ENCODE results near the gene EMC8. TPM values are rescaled to one million over a fixed set of nuclear protein-coding genes. Genes with fewer than 3 reads are reported as not detected.
A peak's percentile ranks its signal among the peaks of the same experiment; 100 is the strongest.

EMC8 gene
- total RNA-seq, 1 experiment from 2014 or later, result 62.7 TPM

- BruUV-seq (replicated peaks), result no TSS peak
Observed at GRCh38 chr16:85750827-85751697, 48.3 kb downstream of the EMC8 start, which contains the start of gene C16orf74. Gene C16orf74 (minus strand): TSS chr16:85751096. CDS start chr16:85735217, 15,879 bp downstream.

DNA sequence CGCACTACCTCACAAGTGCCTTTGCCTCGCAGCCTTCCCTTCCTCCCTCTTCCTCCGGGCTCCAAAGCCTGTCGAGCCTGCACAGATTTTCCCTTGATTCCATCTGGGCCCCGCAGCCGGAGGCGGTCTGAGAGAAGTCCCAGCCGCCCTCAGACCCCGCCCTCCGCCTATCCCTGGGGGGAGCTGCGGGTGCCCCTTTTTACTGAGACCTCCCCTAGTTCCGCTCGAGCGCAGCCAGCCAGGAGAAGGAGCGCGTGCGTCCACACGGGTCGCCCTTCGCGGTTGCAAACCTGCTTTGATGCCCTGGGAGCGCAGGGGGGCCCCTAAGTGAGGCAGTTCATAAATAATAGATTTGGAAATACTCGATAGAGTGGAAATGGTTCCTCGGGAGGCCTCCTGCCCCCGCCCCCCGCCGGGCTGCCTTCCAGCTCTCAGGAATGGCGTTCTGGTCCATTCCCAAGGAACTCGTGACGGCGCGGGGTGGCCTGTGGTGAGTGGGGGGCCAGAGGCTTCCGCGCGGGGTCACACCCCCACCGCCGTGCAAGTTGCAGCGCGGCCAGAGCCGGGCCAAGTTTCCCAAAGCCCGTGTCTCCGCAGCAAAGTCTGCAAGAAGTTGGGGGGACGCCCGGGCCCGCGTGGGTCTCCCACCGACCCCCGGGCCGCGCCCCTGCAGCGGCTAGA, 49.1 kb downstream of the EMC8 start:
- CTCF ChIA-PET, result interaction anchor here (0.7 kb wide), 1 partner anchor 266 kb away, joined by 3 read pairs; no protein-coding TSS in a partner anchor
- Histone ChIP-seq H3K9me3 (ENCODE audit: low read depth, low read length, poor library complexity, severe bottlenecking) (no peaks in the 10 kb centered on the region), H3K4me1 (ENCODE audit: insufficient read depth, low read length, poor library complexity, severe bottlenecking) (peaks cover 49% of the 10 kb centered on the region), H3K27ac (ENCODE audit: low read depth, low read length, poor library complexity, severe bottlenecking) (peak overlapping the region; percentile 64), H3K4me3 (ENCODE audit: low read depth, low read length, poor library complexity, severe bottlenecking) (peak overlapping the region; percentile 64), H3K27me3 (replicated peaks; ENCODE audit: insufficient read depth, low read depth, low read length, poor library complexity) (no peaks in the 10 kb centered on the region), H3K36me3 (ENCODE audit: insufficient read depth, low read length, poor library complexity, severe bottlenecking) (no peaks in the 10 kb centered on the region)
- POLR2A ChIA-PET (ENCODE audit: low non-redundant PET), result no interaction called here
- intact Hi-C loops (cut with micrococcal nuclease; ENCODE audit: unreplicated experiment), result no loop called here
- TF ChIP-seq CTCF (conservative IDR thresholded peaks at IDR 0.05; ENCODE audit: low read depth, low read length), result no peak
- no peak for TF ChIP-seq EZH2 (IDR thresholded peaks at IDR 0.05; ENCODE audit: borderline replicate concordance, low read depth, low read length, poor library complexity, severe bottlenecking)
- peak; percentile 80 for DNase-seq (ENCODE audit: low spot score)
- no TSS peak for BruUV-seq (replicated peaks)

More at GRCh38 chr16:85750827-85751697, 48.3 kb downstream of the EMC8 start, which contains the start of gene C16orf74:
- Histone ChIP-seq H3K27me3 (replicated peaks; ENCODE audit: insufficient read depth, low read depth, low read length, poor library complexity) (no peaks in the 10 kb centered on the region), H3K4me3 (ENCODE audit: low read depth, low read length, poor library complexity, severe bottlenecking) (peak within 1 kb of the TSS; percentile 64), H3K4me1 (ENCODE audit: insufficient read depth, low read length, poor library complexity, severe bottlenecking) (peaks cover 53% of the 10 kb centered on the region), H3K36me3 (ENCODE audit: insufficient read depth, low read length, poor library complexity, severe bottlenecking) (no peaks in the 10 kb centered on the region), H3K27ac (ENCODE audit: low read depth, low read length, poor library complexity, severe bottlenecking) (peak within 1 kb of the TSS; percentile 64), H3K9me3 (ENCODE audit: low read depth, low read length, poor library complexity, severe bottlenecking) (no peaks in the 10 kb centered on the region)
- CTCF ChIA-PET, result no interaction called here
- TF ChIP-seq EZH2 (IDR thresholded peaks at IDR 0.05; ENCODE audit: borderline replicate concordance, low read depth, low read length, poor library complexity, severe bottlenecking) (no peak), CTCF (conservative IDR thresholded peaks at IDR 0.05; ENCODE audit: low read depth, low read length) (no peak)
- POLR2A ChIA-PET (ENCODE audit: low non-redundant PET), result no interaction called here
- peak; percentile 53 for DNase-seq (ENCODE audit: low spot score)
- intact Hi-C loops (cut with micrococcal nuclease; ENCODE audit: unreplicated experiment), result no loop called here

- no peaks in the 10 kb centered on the region for H3K27me3 ChIP-seq (replicated peaks; ENCODE audit: insufficient read depth, low read depth, low read length, poor library complexity)
- CTCF ChIA-PET, result interaction anchor here (0.7 kb wide), 1 partner anchor 267 kb away, joined by 3 read pairs; no protein-coding TSS in a partner anchor
- H3K4me3 ChIP-seq (ENCODE audit: low read depth, low read length, poor library complexity, severe bottlenecking), result peak overlapping the region; percentile 64
- H3K27ac ChIP-seq (ENCODE audit: low read depth, low read length, poor library complexity, severe bottlenecking), result no peak overlapping the region
- H3K4me1 ChIP-seq (ENCODE audit: insufficient read depth, low read length, poor library complexity, severe bottlenecking), result peaks cover 46% of the 10 kb centered on the region
- POLR2A ChIA-PET (ENCODE audit: low non-redundant PET), result no interaction called here
- H3K9me3 ChIP-seq (ENCODE audit: low read depth, low read length, poor library complexity, severe bottlenecking), result no peaks in the 10 kb centered on the region
- TF ChIP-seq EZH2 (IDR thresholded peaks at IDR 0.05; ENCODE audit: borderline replicate concordance, low read depth, low read length, poor library complexity, severe bottlenecking) (no peak), CTCF (conservative IDR thresholded peaks at IDR 0.05; ENCODE audit: low read depth, low read length) (no peak)
- no peaks in the 10 kb centered on the region for H3K36me3 ChIP-seq (ENCODE audit: insufficient read depth, low read length, poor library complexity, severe bottlenecking)
- intact Hi-C loops (cut with micrococcal nuclease; ENCODE audit: unreplicated experiment), result no loop called here
- no TSS peak for BruUV-seq (replicated peaks)
- DNase-seq (ENCODE audit: low spot score), result no peak
Observed at GRCh38 chr16:85749771-85750145, 49.6 kb downstream of the EMC8 start.
